Fibroblast of the aortic adventitia (primary cell): ENCODE measurements around the gene FAM117B. TPM values are rescaled to one million over a fixed set of nuclear protein-coding genes. Genes with fewer than 3 reads are reported as not detected.
A peak's percentile ranks its signal among the peaks of the same experiment; 100 is the strongest.

Experiments used
- DNase-seq: peaks from one replicate; pipeline ENCODE4 v3.0.0-alpha.2; 2010; ENCODE audit warnings: low read depth
- H3K4me3 ChIP-seq: 2 replicates; pipeline ENCODE4 v1.5.1; 2011; ENCODE audit warnings: low read depth, mild to moderate bottlenecking, control low read depth, low read length, moderate library complexity
- total RNA-seq: library from RNA; depleted of rRNA; stranded (reverse); fragments of >200 nt; gene quantifications from 2 replicates; pipeline ENCODE4 v1.2.3, GENCODE V29; 2012; ENCODE audit warnings: low replicate concordance
- TF ChIP-seq, protein P1 (sequence below): IDR thresholded peaks from 2 replicates; pipeline ENCODE4 v1.5.1; 2011; ENCODE audit warnings: mild to moderate bottlenecking, low read length, control low read depth, inconsistent platforms; ENCODE audit not compliant: insufficient read depth

FAM117B gene
- total RNA-seq, 1 donor, result 4.7 TPM

- DNase-seq, result no peak
- TF ChIP-seq, protein P1, sequence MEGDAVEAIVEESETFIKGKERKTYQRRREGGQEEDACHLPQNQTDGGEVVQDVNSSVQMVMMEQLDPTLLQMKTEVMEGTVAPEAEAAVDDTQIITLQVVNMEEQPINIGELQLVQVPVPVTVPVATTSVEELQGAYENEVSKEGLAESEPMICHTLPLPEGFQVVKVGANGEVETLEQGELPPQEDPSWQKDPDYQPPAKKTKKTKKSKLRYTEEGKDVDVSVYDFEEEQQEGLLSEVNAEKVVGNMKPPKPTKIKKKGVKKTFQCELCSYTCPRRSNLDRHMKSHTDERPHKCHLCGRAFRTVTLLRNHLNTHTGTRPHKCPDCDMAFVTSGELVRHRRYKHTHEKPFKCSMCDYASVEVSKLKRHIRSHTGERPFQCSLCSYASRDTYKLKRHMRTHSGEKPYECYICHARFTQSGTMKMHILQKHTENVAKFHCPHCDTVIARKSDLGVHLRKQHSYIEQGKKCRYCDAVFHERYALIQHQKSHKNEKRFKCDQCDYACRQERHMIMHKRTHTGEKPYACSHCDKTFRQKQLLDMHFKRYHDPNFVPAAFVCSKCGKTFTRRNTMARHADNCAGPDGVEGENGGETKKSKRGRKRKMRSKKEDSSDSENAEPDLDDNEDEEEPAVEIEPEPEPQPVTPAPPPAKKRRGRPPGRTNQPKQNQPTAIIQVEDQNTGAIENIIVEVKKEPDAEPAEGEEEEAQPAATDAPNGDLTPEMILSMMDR, result no peak
- H3K4me3 ChIP-seq, result no peak overlapping the region
Measured at GRCh38 chr2:202624133-202624532, 10.6 kb upstream of the FAM117B start.

- DNase-seq, result no peak
- no peak overlapping the region for H3K4me3 ChIP-seq
- TF ChIP-seq, protein P1, result no peak
Measured at GRCh38 chr2:202627042-202627441, 7.7 kb upstream of the FAM117B start.

GRCh38 chr2:202628646-202629198 is 6.0 kb upstream of the FAM117B start:
- DNase-seq, result no peak
- TF ChIP-seq, protein P1, result no peak
- no peak overlapping the region for H3K4me3 ChIP-seq

DNA sequence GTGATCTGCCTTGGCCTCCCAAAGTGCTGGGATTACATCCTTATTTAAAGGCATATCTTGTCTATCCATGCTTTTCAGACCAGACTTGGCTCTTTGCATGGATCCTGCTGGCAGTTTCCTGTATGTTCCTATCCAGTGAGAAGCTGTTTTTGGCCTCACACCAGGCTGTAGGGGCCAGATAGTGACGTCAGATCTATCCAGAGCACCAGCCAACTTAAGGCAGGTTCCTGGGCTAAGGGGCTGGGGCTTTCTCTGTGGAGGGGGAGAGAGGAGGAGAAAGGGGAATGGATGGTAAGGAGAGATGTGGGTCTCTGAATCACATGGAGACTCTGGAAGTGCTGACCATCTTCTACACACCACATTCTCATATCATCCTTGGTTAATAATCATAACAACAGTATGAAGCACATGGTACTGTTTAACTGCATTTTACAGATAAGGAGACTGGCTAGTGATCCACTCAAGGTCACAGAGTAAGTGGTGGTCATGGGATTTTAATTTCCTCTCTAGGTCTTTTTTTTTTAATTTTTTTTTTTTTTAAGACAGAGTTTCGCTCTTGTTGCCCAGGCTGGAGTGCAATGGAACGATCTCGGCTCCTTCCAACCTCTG is 2.0 kb upstream of the FAM117B start:
- no peak overlapping the region for H3K4me3 ChIP-seq
- peak; percentile 95 for DNase-seq
- TF ChIP-seq, protein P1, result no peak

DNA sequence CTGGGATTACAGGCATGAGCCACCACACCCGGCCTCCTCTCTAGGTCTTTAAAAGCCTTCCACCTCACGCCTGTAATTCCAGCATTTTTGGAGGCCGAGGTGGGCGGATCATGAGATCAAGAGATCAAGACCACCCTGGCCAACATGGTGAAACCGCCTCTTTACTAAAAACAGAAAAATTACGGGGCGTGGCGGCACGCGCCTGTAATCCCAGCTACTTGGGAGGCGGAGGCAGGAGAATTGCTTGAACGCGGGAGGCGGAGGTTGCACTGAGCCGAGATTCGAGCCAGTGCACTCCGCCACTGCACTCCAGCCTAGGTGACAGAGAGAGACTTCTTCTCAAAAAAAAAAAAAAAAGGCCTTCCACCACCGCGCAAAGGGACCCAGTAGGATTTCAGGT is 1.3 kb upstream of the FAM117B start:
- no peak for DNase-seq
- TF ChIP-seq, protein P1, result no peak
- H3K4me3 ChIP-seq, result no peak overlapping the region

DNA sequence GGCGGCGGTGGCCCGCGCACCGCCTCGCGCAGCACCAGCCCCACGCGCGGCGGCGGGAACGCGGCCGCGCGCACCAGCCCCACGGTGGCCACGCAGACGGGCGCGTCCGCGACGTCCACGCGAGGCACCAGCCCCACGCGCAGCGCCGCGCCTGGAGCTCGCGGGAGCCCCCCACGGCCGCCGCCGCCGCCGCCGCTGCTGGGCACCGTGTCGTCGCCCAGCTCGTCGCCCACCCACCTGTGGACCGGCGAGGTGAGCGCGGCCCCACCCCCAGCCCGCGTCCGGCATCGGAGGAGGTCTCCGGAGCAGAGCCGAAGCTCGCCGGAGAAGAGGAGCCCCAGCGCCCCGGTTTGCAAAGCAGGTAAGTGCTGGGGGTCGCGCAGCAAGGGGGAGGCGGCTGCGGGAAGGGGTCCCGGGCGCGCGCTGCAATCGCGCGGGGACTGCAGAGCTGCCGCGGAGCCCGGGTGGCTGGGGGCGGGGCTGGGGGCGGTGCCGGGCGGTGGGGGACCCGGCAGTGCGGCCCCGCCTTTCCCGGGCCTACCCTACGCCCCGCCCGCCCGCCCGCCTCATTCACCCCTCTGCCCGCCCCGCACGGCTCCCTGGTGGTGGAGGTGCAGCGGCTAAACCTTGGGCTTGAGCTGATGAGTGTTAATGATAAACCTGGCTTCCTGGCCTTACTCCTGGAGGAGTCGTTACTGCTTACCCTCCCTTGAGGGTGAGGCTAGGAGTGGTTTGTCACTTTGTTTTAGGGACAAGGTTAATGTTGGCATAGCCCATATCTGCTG is 851 bp downstream of the FAM117B start:
- peak overlapping the region; percentile 81 for H3K4me3 ChIP-seq
- TF ChIP-seq, protein P1, result no peak
- DNase-seq, result peak; percentile 33
